Fibroblast of lung (primary cell): Measurements from ENCODE around the gene ABHD16A.

Experiments
- EZH2 ChIP-seq: IDR thresholded peaks from 2 replicates; pipeline ENCODE4 v1.5.1; 2012; ENCODE audit warnings: low read length, control low read depth, mild to moderate bottlenecking; ENCODE audit errors: missing control alignments
- TF ChIP-seq, protein P1 (sequence below), 2 donors: IDR thresholded peaks in 1 of 2; conservative IDR thresholded peaks in 1 of 2; 1 replicate in 1 of 2; 2 replicates in 1 of 2; pipeline ENCODE4 v1.5.1; 2011 to 2012; ENCODE audit warnings: low read length in 2 of 2, control low read depth in 1 of 2, inconsistent platforms in 1 of 2, low read depth in 1 of 2, mild to moderate bottlenecking in 1 of 2

DNA sequence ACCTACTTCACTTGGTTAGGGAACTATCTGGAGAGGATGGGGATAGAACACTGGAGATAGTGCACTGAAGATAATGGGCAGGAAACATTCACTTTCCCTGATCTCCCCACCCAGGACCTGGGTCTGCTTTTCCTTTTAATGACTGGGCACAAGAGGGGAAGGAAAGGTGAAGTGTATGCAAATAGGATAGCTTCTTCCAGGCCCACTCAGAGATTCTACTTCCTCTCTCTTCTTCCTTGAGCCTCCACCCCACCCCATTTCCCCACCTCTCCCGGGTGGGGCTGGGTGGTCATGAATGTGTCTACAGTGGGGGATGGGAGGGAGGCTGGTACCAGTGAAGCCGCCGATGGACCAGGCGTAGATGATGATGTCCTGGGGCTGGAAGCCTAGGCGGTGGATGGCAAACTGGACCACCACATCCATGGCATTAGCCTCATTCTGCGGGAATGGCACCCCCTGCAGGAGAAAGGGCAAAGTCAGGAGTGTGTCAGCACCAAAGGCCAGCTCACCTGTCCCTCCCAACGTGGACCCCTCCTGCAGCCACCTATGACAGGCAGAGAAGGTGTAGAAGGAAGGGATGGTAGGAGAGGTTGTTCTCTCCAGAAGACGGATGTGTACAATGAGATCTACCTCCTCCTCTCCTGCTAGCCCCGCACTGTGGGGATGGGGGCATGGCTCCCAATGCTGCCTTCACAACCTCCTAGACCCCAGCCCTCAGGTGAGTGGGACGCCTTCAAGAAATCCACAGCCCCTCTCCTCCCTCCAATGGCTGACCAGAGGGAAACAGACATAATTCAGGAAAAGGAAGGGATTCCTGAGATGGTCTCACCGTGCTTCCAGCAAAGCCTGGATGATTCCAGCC is 13.6 kb downstream of the ABHD16A start:
- TF ChIP-seq, protein P1, sequence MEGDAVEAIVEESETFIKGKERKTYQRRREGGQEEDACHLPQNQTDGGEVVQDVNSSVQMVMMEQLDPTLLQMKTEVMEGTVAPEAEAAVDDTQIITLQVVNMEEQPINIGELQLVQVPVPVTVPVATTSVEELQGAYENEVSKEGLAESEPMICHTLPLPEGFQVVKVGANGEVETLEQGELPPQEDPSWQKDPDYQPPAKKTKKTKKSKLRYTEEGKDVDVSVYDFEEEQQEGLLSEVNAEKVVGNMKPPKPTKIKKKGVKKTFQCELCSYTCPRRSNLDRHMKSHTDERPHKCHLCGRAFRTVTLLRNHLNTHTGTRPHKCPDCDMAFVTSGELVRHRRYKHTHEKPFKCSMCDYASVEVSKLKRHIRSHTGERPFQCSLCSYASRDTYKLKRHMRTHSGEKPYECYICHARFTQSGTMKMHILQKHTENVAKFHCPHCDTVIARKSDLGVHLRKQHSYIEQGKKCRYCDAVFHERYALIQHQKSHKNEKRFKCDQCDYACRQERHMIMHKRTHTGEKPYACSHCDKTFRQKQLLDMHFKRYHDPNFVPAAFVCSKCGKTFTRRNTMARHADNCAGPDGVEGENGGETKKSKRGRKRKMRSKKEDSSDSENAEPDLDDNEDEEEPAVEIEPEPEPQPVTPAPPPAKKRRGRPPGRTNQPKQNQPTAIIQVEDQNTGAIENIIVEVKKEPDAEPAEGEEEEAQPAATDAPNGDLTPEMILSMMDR (conservative IDR thresholded peaks at IDR 0.05 in 1 of 2, IDR thresholded peaks at IDR 0.05 in 1 of 2; ENCODE audit: low read depth in 1 of 2, low read length in 2 of 2): peak; percentile 23 to 46
- TF ChIP-seq EZH2: no peak
